ENCODE measurements around the gene LRP2.

Gene LRP2

DNA sequence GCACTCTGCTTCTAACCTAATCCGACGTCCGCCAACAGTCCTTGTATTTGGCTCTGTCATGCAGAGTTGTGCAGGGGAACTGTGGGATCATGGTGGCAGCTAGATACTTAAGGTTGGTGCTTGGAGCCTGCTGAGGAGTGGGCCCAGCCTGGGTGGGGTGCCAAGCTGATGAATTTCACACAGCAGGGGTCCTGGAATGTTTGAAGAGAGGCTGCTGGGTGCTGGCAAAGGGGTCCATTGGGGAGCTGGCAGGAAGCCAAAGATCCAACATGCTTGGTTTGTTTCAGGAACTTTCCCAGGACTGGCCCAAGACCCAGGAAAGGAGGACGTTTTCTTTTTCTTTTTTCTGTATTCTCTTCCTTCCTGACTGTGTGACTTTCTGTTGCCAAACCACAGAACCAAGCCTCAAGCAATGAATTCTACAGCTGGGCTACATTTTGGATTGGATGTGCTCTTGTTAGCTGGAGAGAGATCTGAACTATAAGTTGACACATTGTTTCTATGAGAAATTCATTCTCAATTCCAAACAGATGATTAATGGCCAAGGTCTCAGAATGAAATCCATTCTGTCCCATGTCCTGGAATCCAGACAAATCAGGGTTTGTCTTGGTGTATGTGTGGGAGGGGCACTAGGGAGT lies 243.1 kb downstream of the LRP2 start:
- no peak for DNase-seq (ENCODE audit: low read depth)

DNA sequence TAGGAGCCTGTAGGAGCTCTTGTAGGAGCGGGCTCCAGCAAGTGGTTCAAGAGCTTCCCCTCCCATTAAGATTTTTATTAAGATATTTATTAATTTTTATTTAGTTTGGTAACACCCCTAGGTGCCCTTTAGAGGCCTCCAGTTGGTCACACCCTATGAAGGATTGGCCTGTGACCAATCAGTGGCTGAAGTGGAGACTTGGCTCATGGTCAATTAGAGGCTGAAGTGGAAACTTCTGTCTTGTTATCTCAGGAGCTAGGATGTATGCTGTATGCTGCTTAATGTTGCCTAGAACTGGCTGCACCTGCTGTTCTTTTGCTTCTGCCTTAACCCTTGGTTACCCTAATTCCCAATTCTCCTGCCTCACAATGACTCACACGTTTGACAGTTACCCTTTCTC lies 244.3 kb downstream of the LRP2 start:
- DNase-seq (ENCODE audit: low read depth) = no peak

DNA sequence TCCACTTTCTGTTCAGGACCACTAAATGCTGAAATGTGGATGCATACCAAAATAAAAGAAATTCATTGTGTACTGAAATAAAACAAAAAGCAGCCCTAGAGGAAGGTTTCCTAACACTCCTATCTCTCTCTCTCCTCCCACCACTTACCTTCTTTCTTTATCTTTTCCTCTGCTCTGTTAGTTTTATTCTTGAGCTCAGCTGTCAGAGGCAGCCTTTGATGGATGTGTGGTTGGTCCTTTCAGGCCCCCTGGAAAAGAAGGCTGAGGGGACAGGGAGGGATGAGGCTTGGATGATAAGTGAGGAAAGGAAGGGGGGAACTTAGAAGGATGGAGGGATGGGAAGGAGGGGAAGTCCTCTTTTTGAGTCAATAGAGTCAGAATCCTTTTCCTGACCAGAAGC lies 245.3 kb downstream of the LRP2 start:
- DNase-seq (ENCODE audit: low read depth) = no peak

DNA sequence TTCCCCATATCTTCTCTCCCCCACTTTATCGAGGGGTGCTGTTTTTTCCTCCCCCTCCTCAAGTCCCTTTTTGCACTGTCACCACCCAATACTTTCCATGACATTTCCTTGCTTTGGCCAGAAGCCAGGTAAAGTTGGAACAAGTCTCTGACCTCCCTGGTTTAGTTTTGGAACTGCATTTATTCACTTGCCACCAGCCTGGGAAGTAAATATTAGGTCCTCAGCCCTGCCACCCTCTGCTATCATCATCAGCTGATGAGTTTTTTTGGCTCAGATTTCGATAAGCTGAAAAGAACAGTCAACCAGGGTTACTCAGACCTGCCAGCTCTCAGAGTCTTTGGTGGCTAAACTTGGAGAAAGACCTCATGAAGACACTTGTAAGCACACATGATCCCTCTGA lies 246.0 kb downstream of the LRP2 start:
- DNase-seq (ENCODE audit: low read depth) = no peak

DNA sequence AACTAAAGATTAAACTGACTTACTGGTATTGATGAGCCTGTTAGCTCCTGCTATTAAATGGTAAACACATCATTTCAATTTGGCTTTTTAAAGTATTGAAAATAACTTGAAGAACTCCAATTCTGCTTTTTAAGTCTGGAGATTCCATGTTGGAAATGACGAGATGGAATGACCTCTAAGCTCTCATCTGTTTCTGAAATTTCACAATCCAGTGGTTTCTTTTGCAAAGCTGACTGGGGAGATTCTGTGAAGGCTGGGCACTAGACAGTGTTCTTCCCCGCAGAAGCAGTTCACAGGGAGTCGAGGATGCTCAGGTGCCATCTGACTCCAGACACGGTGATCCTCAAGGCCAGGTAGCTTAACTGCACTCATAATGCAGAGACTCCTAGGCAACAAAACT lies 248.3 kb downstream of the LRP2 start:
- no peak for DNase-seq (ENCODE audit: low read depth)

- DNase-seq (ENCODE audit: low read depth) = no peak
These were observed 249.5 kb downstream of the LRP2 start for GRCh38 chr2:169112841-169113240.

DNA sequence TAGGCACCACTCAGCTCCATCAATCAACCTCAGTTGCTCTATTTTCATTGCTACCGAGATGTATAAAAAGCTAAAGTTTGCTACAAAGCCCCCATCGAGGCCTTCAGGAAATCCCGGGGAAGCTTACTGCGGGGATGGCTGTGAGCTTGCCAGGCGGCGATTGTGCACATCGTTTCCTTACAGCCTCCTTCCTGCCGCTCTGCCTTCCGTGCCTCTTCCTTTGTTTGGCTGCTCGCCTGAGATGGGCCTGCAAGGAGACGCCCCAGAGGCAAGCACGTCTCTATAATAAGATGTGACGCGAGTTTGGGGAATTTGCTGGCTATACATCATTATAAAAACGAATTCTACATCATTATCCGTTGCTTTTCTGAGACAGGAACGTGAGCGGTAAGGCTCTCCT lies 251.4 kb downstream of the LRP2 start:
- DNase-seq (ENCODE audit: low read depth) = no peak

DNA sequence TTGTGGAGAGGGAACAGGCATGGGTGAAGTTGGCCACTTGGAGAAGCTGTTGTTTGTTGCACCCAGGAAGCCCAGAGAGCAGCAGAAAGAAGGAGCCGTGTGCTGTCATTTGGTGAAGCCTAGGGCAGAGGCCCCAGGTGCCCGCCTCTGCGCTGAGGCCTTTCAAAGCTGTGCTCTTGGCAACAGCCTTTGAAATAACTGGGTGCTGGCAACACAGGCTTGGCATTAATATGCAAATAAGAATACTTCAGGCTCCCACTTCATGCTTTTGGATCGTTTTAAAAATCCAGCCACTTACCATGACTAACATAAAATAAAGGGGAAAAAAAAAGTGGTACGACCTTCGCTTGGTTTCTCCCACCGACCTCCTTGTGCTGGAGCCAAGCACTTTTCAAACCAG lies 251.9 kb downstream of the LRP2 start:
- DNase-seq (ENCODE audit: low read depth) = no peak

- peak; percentile 62 for DNase-seq (ENCODE audit: low read depth)
These were observed 252.6 kb downstream of the LRP2 start for GRCh38 chr2:169109502-169110409.

- no peak for DNase-seq (ENCODE audit: low read depth)
These were observed 254.0 kb downstream of the LRP2 start for GRCh38 chr2:169108099-169108884.

DNA sequence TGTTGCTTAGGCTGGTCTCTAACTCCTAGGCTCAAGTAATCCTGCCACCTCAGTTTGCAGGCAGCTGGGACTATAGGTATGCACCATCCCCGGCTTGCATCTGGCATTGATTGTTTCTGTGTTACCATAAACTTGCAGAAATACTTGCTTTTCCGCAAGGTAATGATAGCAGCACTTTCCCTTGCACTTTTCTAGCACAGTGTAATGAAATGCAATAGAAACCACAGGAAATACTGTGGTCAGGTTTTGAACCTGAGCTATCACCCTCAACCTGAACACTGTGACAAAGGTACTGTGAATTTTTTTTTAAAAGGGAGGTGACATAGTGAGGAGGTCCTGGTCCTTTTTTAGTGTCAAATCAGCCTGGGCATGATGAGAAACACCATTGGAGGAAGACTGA lies 254.7 kb downstream of the LRP2 start:
- no peak for DNase-seq (ENCODE audit: low read depth)

GRCh38 chr2:169106563-169107545 lies 255.5 kb downstream of the LRP2 start:
- no peak for DNase-seq (ENCODE audit: low read depth)

GRCh38 chr2:169106134-169106533 lies 256.2 kb downstream of the LRP2 start:
- DNase-seq (ENCODE audit: low read depth) = no peak

GRCh38 chr2:169105476-169105875 lies 256.9 kb downstream of the LRP2 start:
- no peak for DNase-seq (ENCODE audit: low read depth)

- no peak for DNase-seq (ENCODE audit: low read depth)
These were observed 257.5 kb downstream of the LRP2 start for GRCh38 chr2:169104848-169105247.

DNA sequence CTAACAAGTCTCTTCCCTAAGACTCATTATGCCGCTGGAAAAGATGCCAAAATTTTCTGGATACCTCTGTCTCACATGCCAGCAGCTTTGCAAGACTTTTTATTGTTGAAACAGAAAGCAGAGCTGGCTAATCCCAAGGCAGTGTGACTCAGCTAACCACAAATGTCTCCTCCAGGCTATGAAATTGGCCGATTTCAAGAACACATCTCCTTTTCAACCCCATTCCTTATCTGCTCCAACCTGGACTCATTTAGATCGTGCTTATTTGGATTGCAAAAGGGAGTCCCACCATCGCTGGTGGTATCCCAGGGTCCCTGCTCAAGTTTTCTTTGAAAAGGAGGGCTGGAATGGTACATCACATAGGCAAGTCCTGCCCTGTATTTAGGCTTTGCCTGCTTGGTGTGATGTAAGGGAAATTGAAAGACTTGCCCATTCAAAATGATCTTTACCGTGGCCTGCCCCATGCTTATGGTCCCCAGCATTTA lies 266.7 kb downstream of the LRP2 start:
- DNase-seq (ENCODE audit: low read depth) = peak; percentile 85

- DNase-seq (ENCODE audit: low read depth) = no peak
These were observed 267.7 kb downstream of the LRP2 start for GRCh38 chr2:169094676-169095075.

- DNase-seq (ENCODE audit: low read depth) = no peak
These were observed 268.8 kb downstream of the LRP2 start for GRCh38 chr2:169093535-169093934.

DNA sequence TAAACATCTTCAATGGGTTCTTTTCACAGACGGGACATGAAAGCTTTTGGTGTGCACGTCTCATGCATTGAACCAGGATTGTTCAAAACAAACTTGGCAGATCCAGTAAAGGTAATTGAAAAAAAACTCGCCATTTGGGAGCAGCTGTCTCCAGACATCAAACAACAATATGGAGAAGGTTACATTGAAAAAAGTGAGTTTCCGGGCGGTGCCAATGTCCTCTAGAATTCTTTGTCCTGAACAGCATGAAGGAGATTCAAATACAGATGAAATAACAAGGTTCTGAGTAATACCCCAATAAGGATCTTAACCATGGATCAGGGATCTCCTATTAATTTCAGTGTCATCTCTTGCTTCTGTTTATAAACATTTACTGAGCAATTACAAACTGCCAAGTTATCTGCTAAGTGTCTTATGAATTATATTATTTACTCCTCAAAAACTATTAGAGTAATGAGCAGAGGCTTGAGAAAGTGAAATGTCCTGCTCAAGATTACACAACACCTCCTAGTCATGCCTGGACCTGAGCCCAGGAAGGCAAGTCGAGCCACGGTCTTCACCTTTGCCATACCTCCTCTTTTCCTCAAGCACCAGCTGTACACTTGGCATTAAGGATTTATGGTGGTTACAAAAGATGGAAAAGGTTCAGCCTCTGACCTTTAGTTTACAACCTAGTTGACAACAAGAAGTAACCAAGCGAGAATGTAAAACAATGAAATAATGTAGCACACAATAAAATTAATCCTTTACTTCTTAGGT lies 270.4 kb downstream of the LRP2 start:
- peak; percentile 56 for DNase-seq (ENCODE audit: low read depth)

- no peak for DNase-seq (ENCODE audit: low read depth)
These were observed 271.1 kb downstream of the LRP2 start for GRCh38 chr2:169091256-169091655.
